ENCODE measurements around the gene YKT6. TPM values are rescaled to one million over a fixed set of nuclear protein-coding genes. Genes with fewer than 3 reads are reported as not detected.

Gene YKT6
- total RNA-seq, 1 donor from 2014 or later, result 47.6 TPM

DNA sequence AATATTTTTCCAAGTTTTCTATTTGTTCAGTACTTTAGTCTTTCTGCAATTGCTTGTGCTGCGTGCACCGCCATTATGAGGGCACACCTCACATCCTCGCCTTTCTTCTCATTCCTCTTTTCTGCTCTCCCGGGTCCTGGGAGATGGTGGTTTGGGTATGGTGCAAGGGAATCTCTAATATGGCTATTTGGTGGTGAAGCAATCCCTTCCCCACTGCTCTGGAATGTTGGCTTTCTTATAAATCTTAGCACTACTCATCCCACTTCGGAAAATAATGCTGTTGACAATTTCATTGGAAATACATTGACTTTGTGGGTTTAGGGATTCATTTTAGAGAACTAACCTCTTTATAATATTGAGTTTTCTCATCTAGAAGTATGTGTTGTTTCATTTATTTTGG, 9.6 kb upstream of the YKT6 start:
- Histone ChIP-seq H3K4me3 (no peak overlapping the region), H3K4me1 (no peaks in the 10 kb centered on the region), H3K36me3 (no peaks in the 10 kb centered on the region), H3K9me3 (no peaks in the 10 kb centered on the region), H3K27ac (no peak overlapping the region), H3K27me3 (no peaks in the 10 kb centered on the region)
- intact Hi-C loops (cut with DNase I), result loop anchor here (10.0 kb wide), 1 partner anchor 116 kb away; no protein-coding TSS in a partner anchor
- DNase-seq (ENCODE audit: extremely low spot score in 2 of 2), result no peak
- TF ChIP-seq POLR2A (IDR thresholded peaks at IDR 0.05) (no peak), POLR2AphosphoS5 (IDR thresholded peaks at IDR 0.05; ENCODE audit: insufficient read depth in 1 of 2, low read depth in 1 of 2) (no peak)
- TF ChIP-seq, protein P1, sequence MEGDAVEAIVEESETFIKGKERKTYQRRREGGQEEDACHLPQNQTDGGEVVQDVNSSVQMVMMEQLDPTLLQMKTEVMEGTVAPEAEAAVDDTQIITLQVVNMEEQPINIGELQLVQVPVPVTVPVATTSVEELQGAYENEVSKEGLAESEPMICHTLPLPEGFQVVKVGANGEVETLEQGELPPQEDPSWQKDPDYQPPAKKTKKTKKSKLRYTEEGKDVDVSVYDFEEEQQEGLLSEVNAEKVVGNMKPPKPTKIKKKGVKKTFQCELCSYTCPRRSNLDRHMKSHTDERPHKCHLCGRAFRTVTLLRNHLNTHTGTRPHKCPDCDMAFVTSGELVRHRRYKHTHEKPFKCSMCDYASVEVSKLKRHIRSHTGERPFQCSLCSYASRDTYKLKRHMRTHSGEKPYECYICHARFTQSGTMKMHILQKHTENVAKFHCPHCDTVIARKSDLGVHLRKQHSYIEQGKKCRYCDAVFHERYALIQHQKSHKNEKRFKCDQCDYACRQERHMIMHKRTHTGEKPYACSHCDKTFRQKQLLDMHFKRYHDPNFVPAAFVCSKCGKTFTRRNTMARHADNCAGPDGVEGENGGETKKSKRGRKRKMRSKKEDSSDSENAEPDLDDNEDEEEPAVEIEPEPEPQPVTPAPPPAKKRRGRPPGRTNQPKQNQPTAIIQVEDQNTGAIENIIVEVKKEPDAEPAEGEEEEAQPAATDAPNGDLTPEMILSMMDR (IDR thresholded peaks at IDR 0.05), result no peak

- H3K4me3 ChIP-seq, result no peak overlapping the region
- no peak for DNase-seq (ENCODE audit: extremely low spot score in 2 of 2)
- TF ChIP-seq POLR2A (IDR thresholded peaks at IDR 0.05), result no peak
- TF ChIP-seq POLR2AphosphoS5 (IDR thresholded peaks at IDR 0.05; ENCODE audit: insufficient read depth in 1 of 2, low read depth in 1 of 2), result no peak
- TF ChIP-seq, protein P1 (IDR thresholded peaks at IDR 0.05), result no peak
- no peaks in the 10 kb centered on the region for H3K4me1 ChIP-seq
- H3K27ac ChIP-seq, result no peak overlapping the region
- intact Hi-C loops (cut with DNase I), result loop anchor here (10.0 kb wide), 1 partner anchor 118 kb away; no protein-coding TSS in a partner anchor
- no peaks in the 10 kb centered on the region for H3K36me3 ChIP-seq
- no peaks in the 10 kb centered on the region for H3K27me3 ChIP-seq
- H3K9me3 ChIP-seq, result no peaks in the 10 kb centered on the region
These were observed 7.6 kb upstream of the YKT6 start for GRCh38 chr7:44193011-44193802.

DNA sequence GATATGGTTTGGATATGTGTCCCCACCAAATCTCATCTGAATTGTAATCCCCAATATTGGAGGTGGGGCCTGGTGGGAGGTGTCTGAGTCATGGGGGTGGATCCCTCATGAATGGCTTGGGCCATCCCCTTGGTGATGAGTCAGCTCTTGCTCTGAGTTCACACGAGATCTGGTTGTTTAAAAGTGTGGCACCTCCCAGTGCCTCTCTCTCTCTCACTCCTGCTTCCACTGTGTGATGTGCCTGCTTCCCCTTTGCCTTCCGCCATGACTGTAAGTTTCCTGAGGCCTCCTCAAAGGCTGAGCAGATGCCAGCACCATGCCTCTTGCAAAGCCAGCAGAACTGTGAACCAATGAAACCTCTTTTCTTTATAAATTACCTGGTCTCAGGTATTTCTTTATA, 6.7 kb upstream of the YKT6 start:
- TF ChIP-seq POLR2AphosphoS5 (IDR thresholded peaks at IDR 0.05; ENCODE audit: insufficient read depth in 1 of 2, low read depth in 1 of 2), result no peak
- no peak for DNase-seq (ENCODE audit: extremely low spot score in 2 of 2)
- intact Hi-C loops (cut with DNase I), result loop anchor here (10.0 kb wide), 1 partner anchor 119 kb away; no protein-coding TSS in a partner anchor

DNA sequence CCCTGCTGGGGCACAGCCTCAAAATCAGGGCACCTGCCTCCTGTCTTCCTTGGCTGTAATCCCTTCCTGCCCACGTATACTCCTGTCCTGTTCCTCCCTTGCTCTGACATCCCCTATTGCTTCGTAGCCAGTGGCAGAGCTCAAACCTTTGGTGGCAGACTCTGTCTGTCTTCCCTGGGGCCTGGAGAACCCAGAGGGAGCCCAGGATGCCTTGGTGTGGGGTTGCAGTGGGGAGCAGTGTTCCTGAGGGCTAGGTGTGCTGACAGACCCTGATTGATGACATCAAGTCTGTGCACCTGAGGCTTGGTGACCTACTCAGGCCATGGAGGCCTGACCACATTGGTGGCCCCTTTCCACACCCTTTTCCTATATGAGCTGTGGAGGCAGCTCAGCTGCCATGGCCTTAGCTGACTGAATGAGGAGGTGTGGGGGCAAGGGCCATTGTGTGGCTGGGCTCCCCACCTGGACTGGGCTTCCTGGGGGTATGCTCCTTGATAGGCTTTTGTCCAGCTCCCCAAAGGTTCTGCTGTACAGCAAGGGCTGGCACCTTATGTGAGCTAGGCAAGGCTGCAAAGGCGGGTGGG, 6.1 kb upstream of the YKT6 start:
- Histone ChIP-seq H3K27me3 (no peaks in the 10 kb centered on the region), H3K36me3 (no peaks in the 10 kb centered on the region), H3K4me1 (no peaks in the 10 kb centered on the region), H3K9me3 (no peaks in the 10 kb centered on the region), H3K4me3 (no peak overlapping the region), H3K27ac (no peak overlapping the region)
- TF ChIP-seq POLR2AphosphoS5 (IDR thresholded peaks at IDR 0.05; ENCODE audit: insufficient read depth in 1 of 2, low read depth in 1 of 2), result no peak
- no peak for DNase-seq (ENCODE audit: extremely low spot score in 2 of 2)
- intact Hi-C loops (cut with DNase I), result loop anchor here (10.0 kb wide), 1 partner anchor 120 kb away; no protein-coding TSS in a partner anchor

More for the DNA sequence above, 6.7 kb upstream of the YKT6 start:
- Histone ChIP-seq H3K27ac (no peak overlapping the region), H3K4me1 (no peaks in the 10 kb centered on the region), H3K4me3 (no peak overlapping the region), H3K36me3 (no peaks in the 10 kb centered on the region), H3K9me3 (no peaks in the 10 kb centered on the region), H3K27me3 (no peaks in the 10 kb centered on the region)

DNA sequence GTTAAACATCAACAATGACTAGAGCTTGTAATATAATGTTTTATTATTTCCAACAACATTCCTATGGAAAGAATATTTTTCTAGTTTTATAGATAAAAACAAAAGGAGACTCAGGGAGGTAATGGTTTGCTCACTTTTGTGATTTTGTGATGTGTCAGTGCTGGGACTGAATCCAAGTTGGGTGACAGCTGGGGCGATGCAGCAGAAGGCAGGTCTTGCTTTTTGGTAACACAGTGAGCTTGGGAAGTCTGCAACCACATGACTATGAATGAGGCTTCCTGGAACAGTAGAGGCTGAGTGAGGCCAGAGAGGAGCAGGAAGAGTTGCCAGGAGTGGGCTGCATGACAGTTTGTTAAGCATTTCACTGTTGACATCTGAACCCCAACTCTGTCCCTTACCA, 4.9 kb upstream of the YKT6 start:
- no peak overlapping the region for H3K27ac ChIP-seq
- H3K9me3 ChIP-seq, result no peaks in the 10 kb centered on the region
- no peaks in the 10 kb centered on the region for H3K27me3 ChIP-seq
- no peaks in the 10 kb centered on the region for H3K36me3 ChIP-seq
- intact Hi-C loops (cut with DNase I), result loop anchor here (10.0 kb wide), 1 partner anchor 121 kb away; no protein-coding TSS in a partner anchor
- H3K4me1 ChIP-seq, result no peaks in the 10 kb centered on the region
- TF ChIP-seq POLR2AphosphoS5 (IDR thresholded peaks at IDR 0.05; ENCODE audit: insufficient read depth in 1 of 2, low read depth in 1 of 2), result no peak
- no peak for TF ChIP-seq POLR2A (IDR thresholded peaks at IDR 0.05)
- TF ChIP-seq, protein P1 (IDR thresholded peaks at IDR 0.05), result no peak
- no peak for DNase-seq (ENCODE audit: extremely low spot score in 2 of 2)
- H3K4me3 ChIP-seq, result no peak overlapping the region

All from vagina (tissue), 2 donors.